ENCODE measurements around the gene AOC3. TPM values are rescaled to one million over a fixed set of nuclear protein-coding genes. Genes with fewer than 3 reads are reported as not detected.

Gene AOC3
- total and polyA plus RNA-seq, 2 of the 8 experiments (the other 6 are each of a cell fraction or from before 2014, with no cell fraction given) = 2.5 to 2.7 TPM

DNA sequence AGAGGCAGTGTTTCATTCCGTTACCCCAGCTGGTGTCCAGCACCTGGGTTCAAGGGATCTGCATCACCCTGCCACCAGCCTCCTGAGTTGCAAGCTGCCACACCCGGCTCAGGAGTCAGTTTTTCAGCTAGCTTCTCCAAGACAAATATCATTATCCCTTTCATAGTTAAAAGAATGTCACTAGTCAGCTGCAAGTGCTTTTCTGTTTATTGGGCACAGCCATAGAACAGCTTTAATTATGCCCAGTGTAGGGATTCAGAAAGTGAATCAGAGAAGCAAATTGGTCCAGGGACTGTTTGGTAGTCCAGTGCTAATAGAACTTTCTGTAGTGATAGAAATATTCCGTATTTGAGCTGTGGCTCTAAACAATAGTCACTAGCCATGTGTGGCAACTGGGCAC lies 2.9 kb upstream of the AOC3 start:
- H2BK15ac ChIP-seq (ENCODE audit: low read length) = no peak overlapping the region
- DNase-seq (ENCODE audit: low read depth in 1 of 2, low spot score in 2 of 2) (no peak), FAIRE-seq (no peak)
- 95% methylated on average over 3 of the region's 3 CpGs; no CpG with 5 or more reads in 1 of the 2 experiments for WGBS, 2 experiments (ENCODE audit: extremely low coverage in 1 of 2, insufficient coverage in 1 of 2, insufficient read length in 1 of 2, insufficient replicate concordance in 2 of 2, low coverage in 1 of 2, low lambda C conversion rate in 2 of 2, missing lambda C conversion rate in 1 of 2)
- H2BK5ac ChIP-seq (ENCODE audit: low read depth, low read length) = no peak overlapping the region
- H3K9me3 ChIP-seq (ENCODE audit: insufficient read depth in 2 of 2, low read depth in 1 of 2, low read length in 1 of 2) = no peaks in the 10 kb centered on the region
- no peak overlapping the region for H2BK12ac ChIP-seq (ENCODE audit: low read depth, low read length)
- peaks cover 13 to 18% of the 10 kb centered on the region in 2 experiments for H4K20me1 ChIP-seq (replicated peaks in 1 of 2; ENCODE audit: control insufficient read depth in 1 of 2, insufficient read depth in 2 of 2, low read length in 2 of 2)
- H2AFZ ChIP-seq (ENCODE audit: low read length) = no peak overlapping the region
- ChIA-PET CTCF (ENCODE audit: partially characterized antibody) (interaction anchor here (0.8 to 8.9 kb wide), 9 partner anchors 7 to 94 kb away, joined by 3 to 141 read pairs (median 4); no protein-coding TSS in a partner anchor), POLR2A (ENCODE audit: partially characterized antibody) (interaction anchor here (0.5 to 10.4 kb wide), 12 partner anchors 9 to 172 kb away, joined by 3 to 111 read pairs (median 4); partner anchors contain the start of genes PSME3 and RPL27)
- TF ChIP-seq CBX8 (IDR thresholded peaks at IDR 0.05; ENCODE audit: borderline replicate concordance, low read depth, low read length) (no peak), CHD1 (IDR thresholded peaks at IDR 0.05; ENCODE audit: low read depth, low read length) (no peak), EP300 (IDR thresholded peaks at IDR 0.05; ENCODE audit: borderline replicate concordance in 1 of 2, low read depth in 2 of 2, low read length in 2 of 2) (no peak), POU5F1 (IDR thresholded peaks at IDR 0.05; ENCODE audit: low read depth, low read length) (no peak), KDM4A (IDR thresholded peaks at IDR 0.05; ENCODE audit: low read depth, low read length, severe bottlenecking) (no peak), SP4 (IDR thresholded peaks at IDR 0.05; ENCODE audit: low read length) (no peak), RFX5 (IDR thresholded peaks at IDR 0.05; ENCODE audit: borderline replicate concordance, low read depth, low read length) (no peak), CHD2 (IDR thresholded peaks at IDR 0.05; ENCODE audit: low read length) (no peak), JUND (IDR thresholded peaks at IDR 0.05; ENCODE audit: low read length) (no peak), RBBP5 (IDR thresholded peaks at IDR 0.05; ENCODE audit: borderline replicate concordance, low read depth, low read length) (no peak), SIN3A (conservative IDR thresholded peaks at IDR 0.05 in 1 of 2, IDR thresholded peaks at IDR 0.05 in 1 of 2; ENCODE audit: low read depth in 1 of 2, low read length in 2 of 2) (no peak)
- TF ChIP-seq, protein P1, sequence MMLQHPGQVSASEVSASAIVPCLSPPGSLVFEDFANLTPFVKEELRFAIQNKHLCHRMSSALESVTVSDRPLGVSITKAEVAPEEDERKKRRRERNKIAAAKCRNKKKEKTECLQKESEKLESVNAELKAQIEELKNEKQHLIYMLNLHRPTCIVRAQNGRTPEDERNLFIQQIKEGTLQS (IDR thresholded peaks at IDR 0.05; ENCODE audit: insufficient read depth, low read depth, low read length) = no peak
- H3K23ac ChIP-seq (ENCODE audit: insufficient read length) = no peak overlapping the region
- H3K4me1 ChIP-seq (replicated peaks in 1 of 4; ENCODE audit: control insufficient read depth in 3 of 4, insufficient read depth in 4 of 4, low read length in 3 of 4) = no peaks in the 10 kb centered on the region; a peak in 1 of 7 replicates
- H3K27me3 ChIP-seq (replicated peaks in 1 of 4; ENCODE audit: control insufficient read depth in 3 of 4, extremely low read depth in 1 of 4, insufficient read depth in 3 of 4, low read length in 3 of 4) = no peaks in the 10 kb centered on the region; a peak in 1 of 7 replicates
- no peak overlapping the region for H4K8ac ChIP-seq (ENCODE audit: extremely low read depth, insufficient read depth, low read length)
- peaks cover 17 to 25% (median 21%) of the 10 kb centered on the region in 4 experiments for H3K36me3 ChIP-seq (ENCODE audit: control insufficient read depth in 2 of 4, insufficient read depth in 4 of 4, low read length in 3 of 4)
- no peak overlapping the region for H3K4me2 ChIP-seq (ENCODE audit: insufficient read depth in 1 of 2, low read depth in 2 of 2, low read length in 2 of 2)
- no peak overlapping the region for H3K4me3 ChIP-seq (ENCODE audit: extremely low read depth in 1 of 4, insufficient read depth in 2 of 4, low read depth in 3 of 4, low read length in 4 of 4)
- no peaks in the 10 kb centered on the region for H3K79me1 ChIP-seq (ENCODE audit: low read depth, low read length)
- H3K79me2 ChIP-seq (ENCODE audit: control insufficient read depth in 1 of 2, insufficient read depth in 2 of 2, low read length in 2 of 2) = no peaks in the 10 kb centered on the region
- no peak overlapping the region for H3K56ac ChIP-seq (replicated peaks; ENCODE audit: insufficient read length, low read depth, low read length)
- H2BK20ac ChIP-seq (ENCODE audit: low read length) = no peak overlapping the region
- H4K5ac ChIP-seq (ENCODE audit: insufficient read length, low read depth, low read length) = no peak overlapping the region
- H4K91ac ChIP-seq (replicated peaks; ENCODE audit: insufficient read length, low read length) = no peak overlapping the region
- no peak overlapping the region for H3K9ac ChIP-seq (replicated peaks in 1 of 4; ENCODE audit: extremely low read depth in 1 of 4, low read depth in 3 of 4, low read length in 3 of 4)
- H3K27ac ChIP-seq (ENCODE audit: low read depth, low read length) = no peak overlapping the region
- no peak overlapping the region for H3K4ac ChIP-seq (replicated peaks; ENCODE audit: insufficient read length, low read depth, low read length)
- no peaks in the 10 kb centered on the region for H3K23me2 ChIP-seq (ENCODE audit: low read depth, low read length)
- no peak overlapping the region for H3K14ac ChIP-seq (ENCODE audit: insufficient read length)
- H3K18ac ChIP-seq (ENCODE audit: extremely low read depth, low read length) = no peak overlapping the region
- H2BK120ac ChIP-seq (replicated peaks; ENCODE audit: low read depth, low read length) = no peak overlapping the region
- no peak overlapping the region for H2AK5ac ChIP-seq (ENCODE audit: low read depth, low read length)

Measured in H1 (cell line).